Stimulated activated CD8-positive, alpha-beta memory T cell treated with anti-CD3 and anti-CD28 coated beads, Interleukin-12 subunit alpha, Interleukin-12 subunit beta, amount 100 ng/mL, for 24 hours (primary cell): Measurements from ENCODE around the gene ARHGAP9.
"Not testable (repeated sequence)": the region's sequence is repeated elsewhere in the genome, so short reads cannot be mapped to it uniquely, and the experiment has no call there.

ENCODE experiments used
- DNase-seq: peaks from one replicate; pipeline ENCODE4 v3.0.0-alpha.2; 2020; ENCODE audit errors: extremely low read depth

The ARHGAP9 gene

GRCh38 chr12:57517187-57517586 lies 37.5 kb upstream of the ARHGAP9 start:
- no peak for DNase-seq

GRCh38 chr12:57516617-57517153 lies 37.0 kb upstream of the ARHGAP9 start:
- DNase-seq, result no peak

- no peak for DNase-seq
These were observed 36.4 kb upstream of the ARHGAP9 start for GRCh38 chr12:57515934-57516541.

- no peak for DNase-seq
These were observed 35.8 kb upstream of the ARHGAP9 start for GRCh38 chr12:57515408-57515933.

- DNase-seq, result no peak
These were observed 35.2 kb upstream of the ARHGAP9 start for GRCh38 chr12:57514720-57515407.

GRCh38 chr12:57514246-57514645 lies 34.6 kb upstream of the ARHGAP9 start:
- DNase-seq, result not testable (repeated sequence)

GRCh38 chr12:57513677-57514076 lies 34.0 kb upstream of the ARHGAP9 start:
- not testable (repeated sequence) for DNase-seq

- DNase-seq, result no peak
These were observed 33.6 kb upstream of the ARHGAP9 start for GRCh38 chr12:57513266-57513665.

- no peak for DNase-seq
These were observed 33.0 kb upstream of the ARHGAP9 start for GRCh38 chr12:57512665-57513064.

- DNase-seq, result no peak
These were observed 32.1 kb upstream of the ARHGAP9 start for GRCh38 chr12:57511588-57512325.

- DNase-seq, result no peak
These were observed 31.5 kb upstream of the ARHGAP9 start for GRCh38 chr12:57511161-57511560.

- DNase-seq, result not testable (repeated sequence)
These were observed 28.1 kb upstream of the ARHGAP9 start for GRCh38 chr12:57507796-57508195.

GRCh38 chr12:57506541-57506940 lies 26.9 kb upstream of the ARHGAP9 start:
- DNase-seq, result not testable (repeated sequence)

- DNase-seq, result not testable (repeated sequence)
These were observed 22.8 kb upstream of the ARHGAP9 start for GRCh38 chr12:57502311-57502969.

- no peak for DNase-seq
These were observed 20.5 kb upstream of the ARHGAP9 start for GRCh38 chr12:57500213-57500612.

- DNase-seq, result no peak
These were observed 18.9 kb upstream of the ARHGAP9 start for GRCh38 chr12:57498571-57498970.

GRCh38 chr12:57498132-57498502 lies 18.5 kb upstream of the ARHGAP9 start:
- no peak for DNase-seq

- DNase-seq, result no peak
These were observed 17.8 kb upstream of the ARHGAP9 start for GRCh38 chr12:57497223-57498131.

- no peak for DNase-seq
These were observed 17.2 kb upstream of the ARHGAP9 start for GRCh38 chr12:57496822-57497221.

- DNase-seq, result not testable (repeated sequence)
These were observed 15.5 kb upstream of the ARHGAP9 start for GRCh38 chr12:57495051-57495701.
